Mesodermal cell (in vitro differentiated cells): ENCODE results near the gene SNX30. TPM values are rescaled to one million over a fixed set of nuclear protein-coding genes. Genes with fewer than 3 reads are reported as not detected.

Experiments
- H3K27ac ChIP-seq: 2 replicates; pipeline ENCODE4 v1.7.0; 2013; ENCODE audit warnings: mild to moderate bottlenecking, low read depth, low read length, moderate library complexity; ENCODE audit not compliant: severe bottlenecking
- H3K36me3 ChIP-seq: 2 replicates; pipeline ENCODE4 v1.7.1; 2013; ENCODE audit warnings: mild to moderate bottlenecking, low read length, moderate library complexity; ENCODE audit not compliant: control insufficient read depth, insufficient read depth
- H3K4me1 ChIP-seq: one replicate; pipeline ENCODE4 v1.7.1; 2013; ENCODE audit warnings: mild to moderate bottlenecking, low read length; ENCODE audit not compliant: insufficient read depth, control insufficient read depth, poor library complexity, severe bottlenecking
- H3K4me3 ChIP-seq: 2 replicates; pipeline ENCODE4 v1.7.0; 2013; ENCODE audit warnings: low read length, control low read depth, mild to moderate bottlenecking; ENCODE audit not compliant: insufficient read depth, poor library complexity, severe bottlenecking; ENCODE audit errors: extremely low read depth
- H3K9me3 ChIP-seq: 2 replicates; pipeline ENCODE4 v1.7.1; 2013; ENCODE audit warnings: mild to moderate bottlenecking, low read length, moderate library complexity; ENCODE audit not compliant: control insufficient read depth
- WGBS, 2 experiments: methylation state at CpG; one replicate each; pipeline ENCODE4 v1.1.5; 2013; ENCODE audit warnings: missing lambda C conversion rate in 2 of 2; ENCODE audit not compliant: insufficient coverage in 2 of 2; 5-methylcytosine and 5-hydroxymethylcytosine counted together
- polyA plus RNA-seq, 2 experiments: library from polyadenylated mRNA; stranded (reverse); fragments of 50-300 nt; gene quantifications; one replicate each; pipeline ENCODE4 v1.2.3, GENCODE V29; 2013

SNX30 gene, protein sequence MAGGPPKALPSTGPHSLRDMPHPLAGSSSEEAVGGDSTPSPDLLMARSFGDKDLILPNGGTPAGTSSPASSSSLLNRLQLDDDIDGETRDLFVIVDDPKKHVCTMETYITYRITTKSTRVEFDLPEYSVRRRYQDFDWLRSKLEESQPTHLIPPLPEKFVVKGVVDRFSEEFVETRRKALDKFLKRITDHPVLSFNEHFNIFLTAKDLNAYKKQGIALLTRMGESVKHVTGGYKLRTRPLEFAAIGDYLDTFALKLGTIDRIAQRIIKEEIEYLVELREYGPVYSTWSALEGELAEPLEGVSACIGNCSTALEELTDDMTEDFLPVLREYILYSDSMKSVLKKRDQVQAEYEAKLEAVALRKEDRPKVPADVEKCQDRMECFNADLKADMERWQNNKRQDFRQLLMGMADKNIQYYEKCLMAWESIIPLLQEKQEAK
- polyA plus RNA-seq (2013, experiment 1 of 2): 9.4 TPM
- polyA plus RNA-seq (2013, experiment 2 of 2): 8.1 TPM

DNA sequence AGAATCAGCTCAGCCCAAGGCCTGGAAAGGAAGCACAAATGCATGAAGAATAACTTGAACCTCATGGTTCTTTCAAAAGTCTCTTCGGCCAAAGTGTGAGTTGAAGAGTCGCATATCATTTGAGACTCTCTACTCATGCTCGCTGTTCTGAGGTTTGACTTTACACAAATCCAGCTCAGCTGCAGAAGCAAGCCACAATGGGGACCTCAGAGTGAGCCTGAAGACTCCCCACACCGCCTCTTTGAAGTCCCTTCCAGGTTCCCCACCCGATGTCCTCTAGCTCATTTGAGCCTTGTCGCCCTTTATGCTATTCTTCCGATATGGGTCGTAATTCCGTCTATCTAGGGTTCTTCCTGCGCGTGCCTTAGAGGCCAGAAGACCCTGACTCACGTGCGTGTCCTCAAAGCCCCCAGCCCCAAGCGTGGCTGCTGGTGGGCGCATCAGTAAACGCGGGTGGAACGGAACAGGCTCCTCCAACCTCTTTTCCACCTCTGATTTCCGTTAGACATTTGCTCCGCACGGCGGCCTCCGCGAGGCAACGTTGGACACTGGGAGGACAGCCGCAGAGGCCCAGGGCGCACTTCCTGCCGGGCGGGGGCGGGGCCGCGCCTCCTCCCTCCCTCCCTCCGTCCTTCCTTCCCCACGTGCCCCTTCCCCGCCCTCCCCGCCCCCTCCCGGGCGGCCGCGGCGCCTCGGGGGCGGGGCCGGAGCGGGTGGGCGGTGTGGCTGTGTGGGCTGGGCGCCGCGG is at the start of gene SNX30:
SNX30 (plus strand) TSS at position 745 of the 748 bp plus-strand sequence. CDS start 242 bp downstream, outside the sequence.
- Histone ChIP-seq H3K36me3 (no peaks in the 10 kb centered on the region), H3K4me3 (peak within 1 kb of the TSS; percentile 90), H3K4me1 (peaks cover 19% of the 10 kb centered on the region), H3K9me3 (no peaks in the 10 kb centered on the region), H3K27ac (peak within 1 kb of the TSS; percentile 39)
- WGBS, 2 experiments: 8 to 9% methylated on average over 19 to 40 of the region's 49 CpGs

DNA sequence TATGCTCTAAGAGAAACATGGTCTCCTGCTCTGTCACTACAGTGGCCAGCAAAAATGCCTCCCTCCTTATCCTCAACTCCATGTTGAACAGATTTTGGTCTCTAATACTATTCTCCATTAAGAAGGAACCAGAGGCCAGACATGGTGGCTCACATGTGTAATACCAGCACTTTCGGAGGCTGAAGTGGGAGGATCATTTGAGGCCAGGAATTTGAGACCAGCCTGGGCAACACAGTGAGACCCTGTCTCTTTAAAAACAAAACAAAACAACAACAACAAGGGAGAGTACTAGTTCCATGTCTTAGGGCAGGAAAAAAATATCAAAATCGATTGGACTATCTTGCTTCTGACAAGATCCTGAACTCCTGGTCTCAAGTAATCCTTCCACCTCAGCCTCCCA is 47.3 kb upstream of the SNX30 start:
- Histone ChIP-seq H3K27ac (no peak overlapping the region), H3K4me1 (no peaks in the 10 kb centered on the region), H3K36me3 (peaks cover 14% of the 10 kb centered on the region), H3K4me3 (no peak overlapping the region), H3K9me3 (no peaks in the 10 kb centered on the region)
- 60 to 100% methylated on average over 1 of the region's 2 CpGs for WGBS, 2 experiments

DNA sequence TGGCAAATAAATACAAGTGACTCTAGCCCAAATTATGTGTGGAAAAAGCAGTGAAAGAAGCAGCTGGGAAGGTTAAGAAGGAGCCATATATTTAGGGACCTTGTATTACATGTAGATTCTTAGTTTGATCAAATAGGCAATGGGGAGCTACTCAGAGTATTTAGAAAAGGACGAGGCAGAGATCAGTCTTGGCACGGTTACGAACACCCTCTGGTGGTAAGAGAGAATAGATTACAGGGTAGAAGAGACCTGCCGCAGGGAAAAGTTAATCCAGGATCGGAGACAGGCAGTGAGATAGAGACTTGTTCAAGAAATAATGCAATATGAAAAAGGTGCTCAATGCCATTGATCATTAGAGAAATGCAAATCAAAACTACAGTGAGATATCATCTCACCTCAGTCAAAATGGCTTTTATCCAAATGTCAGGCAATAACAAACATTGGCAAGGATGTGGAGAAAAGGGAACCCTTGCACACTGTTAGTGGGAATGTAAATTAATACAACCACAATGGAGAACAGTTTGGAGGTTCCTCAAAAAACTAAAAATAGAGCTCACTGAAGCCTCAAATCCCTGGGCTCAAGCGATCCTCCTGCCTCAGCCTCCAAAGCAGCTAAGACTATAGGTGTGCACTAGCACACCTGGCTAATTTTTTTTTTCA is 44.7 kb upstream of the SNX30 start:
- H3K27ac ChIP-seq: no peak overlapping the region
- H3K4me3 ChIP-seq: no peak overlapping the region
- H3K36me3 ChIP-seq: peaks cover 12% of the 10 kb centered on the region
- H3K4me1 ChIP-seq: no peaks in the 10 kb centered on the region
- H3K9me3 ChIP-seq: no peaks in the 10 kb centered on the region
- 52 to 69% methylated on average over 6 of the region's 6 CpGs for WGBS, 2 experiments

DNA sequence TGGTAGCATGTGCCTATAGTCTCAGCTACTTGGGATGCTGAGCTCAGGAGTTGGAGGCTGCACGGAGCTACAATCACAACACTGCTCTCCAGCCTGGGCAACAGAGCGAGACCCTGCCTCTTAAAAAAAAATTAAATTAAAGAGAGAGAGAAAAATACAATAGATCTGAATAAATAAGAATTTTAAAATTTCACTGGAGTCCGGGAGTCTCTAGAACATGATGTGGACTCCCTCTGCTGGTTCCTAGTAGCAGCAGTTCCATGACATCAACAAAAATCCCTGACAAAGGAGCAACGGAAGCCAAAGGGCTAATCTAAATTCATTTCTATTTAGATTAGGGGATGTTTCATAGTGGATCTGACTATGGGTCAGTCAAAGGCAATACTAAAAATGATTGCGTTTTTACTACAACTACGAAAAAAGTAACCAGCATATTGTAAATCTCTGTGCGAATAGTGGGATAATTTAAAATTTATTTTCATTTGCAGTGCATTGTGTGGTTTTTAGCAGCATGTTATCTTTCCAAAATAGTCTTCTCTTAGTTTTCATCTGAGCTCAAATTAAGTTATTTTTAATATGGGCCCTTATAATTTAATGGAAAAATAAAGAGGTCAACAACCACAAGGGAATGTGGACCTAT is 39.4 kb upstream of the SNX30 start:
- Histone ChIP-seq H3K4me3 (no peak overlapping the region), H3K9me3 (no peaks in the 10 kb centered on the region), H3K36me3 (peaks cover 18% of the 10 kb centered on the region), H3K27ac (no peak overlapping the region), H3K4me1 (no peaks in the 10 kb centered on the region)
- 100% methylated on average over 2 of the region's 7 CpGs; no CpG with 5 or more reads in 1 of the 2 experiments for WGBS, 2 experiments

DNA sequence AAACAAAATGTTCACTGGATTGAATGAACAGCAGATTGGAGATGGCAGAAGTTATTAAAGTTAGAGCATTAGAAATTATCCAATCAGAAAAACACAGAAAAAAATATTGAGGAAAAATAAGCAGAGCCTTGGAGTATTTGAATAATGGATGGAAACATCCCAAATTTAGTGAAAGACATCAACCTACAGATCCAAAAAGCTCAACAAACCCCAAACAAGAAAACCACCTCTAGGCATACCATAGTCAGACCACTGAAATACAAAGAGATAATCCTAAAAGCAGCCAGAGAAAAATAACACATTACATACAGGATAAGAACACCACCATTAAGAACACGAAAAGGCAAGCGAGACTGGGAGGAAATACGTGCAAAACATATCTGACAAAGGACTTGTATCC is 37.9 kb upstream of the SNX30 start:
- peaks cover 18% of the 10 kb centered on the region for H3K36me3 ChIP-seq
- H3K27ac ChIP-seq: no peak overlapping the region
- no peaks in the 10 kb centered on the region for H3K4me1 ChIP-seq
- no peak overlapping the region for H3K4me3 ChIP-seq
- WGBS, 2 experiments: no CpG with 5 or more reads among the region's 3 CpGs
- H3K9me3 ChIP-seq: no peaks in the 10 kb centered on the region

DNA sequence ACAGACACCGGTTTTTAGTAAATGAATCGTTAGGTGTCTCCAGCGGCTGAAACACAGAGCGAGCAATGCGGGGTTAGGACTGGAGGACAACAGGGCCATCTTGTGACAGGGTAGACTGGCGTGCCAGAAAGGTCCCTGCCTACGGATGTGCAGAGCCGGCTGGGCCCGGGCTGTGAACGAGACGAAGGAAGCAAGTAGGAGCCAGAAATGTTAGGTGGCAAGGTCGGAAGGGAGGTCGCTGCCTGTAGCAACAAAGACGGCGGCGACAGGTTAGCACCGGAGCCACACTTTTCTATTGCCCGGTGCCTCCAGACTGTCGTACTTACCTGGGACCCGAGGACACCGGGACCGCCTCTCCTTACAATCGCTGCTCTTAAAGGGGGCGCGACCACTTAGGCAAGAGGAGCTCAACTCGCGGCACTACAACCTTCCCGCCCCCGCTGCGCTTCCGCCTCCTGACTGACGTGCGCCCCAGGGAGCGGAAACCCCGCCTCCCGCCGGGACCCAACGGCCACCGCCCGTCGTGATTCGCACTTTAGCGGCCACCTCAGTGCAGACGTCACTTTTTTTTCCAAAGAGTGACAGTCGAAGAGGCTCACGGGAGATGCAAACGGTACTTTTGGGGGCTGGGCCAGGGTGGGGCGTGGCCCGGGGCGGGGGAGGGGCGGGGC is 32.8 kb upstream of the SNX30 start, which contains the start of gene INIP:
INIP (minus strand) TSS at position 457 of the 671 bp plus-strand sequence. CDS start 1,632 bp downstream, outside the sequence.
- Histone ChIP-seq H3K36me3 (peaks cover 7% of the 10 kb centered on the region), H3K9me3 (no peaks in the 10 kb centered on the region)
- 0 to 1% methylated on average over 34 to 47 of the region's 51 CpGs for WGBS, 2 experiments

DNA sequence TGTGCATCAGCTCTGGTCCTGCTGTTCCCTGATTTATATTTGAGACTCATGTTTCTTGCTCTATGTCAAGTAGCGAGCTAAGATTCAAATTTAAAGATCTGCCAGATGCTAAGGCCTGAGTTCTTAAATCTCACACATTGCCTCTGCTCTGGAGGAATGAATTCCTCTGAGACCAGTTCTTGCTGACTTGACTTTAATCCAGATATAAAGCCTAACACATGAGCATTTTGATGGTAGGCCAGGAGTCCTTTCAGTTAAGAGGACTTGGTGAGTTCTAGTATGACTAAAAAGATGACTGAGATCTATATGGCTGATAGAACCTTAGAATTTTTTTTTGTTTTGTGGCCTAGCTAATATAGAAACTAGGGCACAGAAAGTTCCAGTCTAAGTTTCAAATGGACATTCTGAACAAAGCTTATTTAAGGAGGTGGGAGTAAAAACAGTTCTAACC is 31.3 kb upstream of the SNX30 start:
- peaks cover 1% of the 10 kb centered on the region for H3K36me3 ChIP-seq
- WGBS, 2 experiments: 67 to 100% methylated on average over 1 of the region's 1 CpG

More for the DNA sequence above, 32.8 kb upstream of the SNX30 start, which contains the start of gene INIP:
- peak within 1 kb of the TSS; percentile 71 for H3K4me3 ChIP-seq
- peak within 1 kb of the TSS; percentile 81 for H3K27ac ChIP-seq
- H3K4me1 ChIP-seq: no peaks in the 10 kb centered on the region

DNA sequence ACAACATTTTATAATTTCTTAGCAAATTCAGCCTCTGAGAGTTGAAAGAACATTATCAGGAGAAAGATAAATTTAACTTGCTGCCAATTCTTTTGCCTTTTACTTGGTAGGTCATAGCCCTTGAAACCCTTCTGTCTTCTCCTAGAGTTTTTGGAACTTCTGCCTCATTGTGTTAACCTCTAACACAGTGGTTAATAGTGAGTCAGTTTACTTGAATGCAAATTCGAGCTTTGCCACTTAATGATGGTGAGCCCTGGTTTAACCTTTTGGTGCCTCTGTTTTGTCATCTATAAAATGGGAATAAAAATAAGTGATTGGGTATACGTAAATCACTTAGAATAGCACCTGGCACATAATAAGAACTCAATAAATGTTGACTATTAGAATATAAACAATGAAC is 30.9 kb upstream of the SNX30 start:
- H3K27ac ChIP-seq: no peak overlapping the region
- H3K36me3 ChIP-seq: no peaks in the 10 kb centered on the region
- no peaks in the 10 kb centered on the region for H3K9me3 ChIP-seq
- H3K4me1 ChIP-seq: no peaks in the 10 kb centered on the region
- no peak overlapping the region for H3K4me3 ChIP-seq
- 67% methylated on average over 1 of the region's 2 CpGs; no CpG with 5 or more reads in 1 of the 2 experiments for WGBS, 2 experiments

More for the DNA sequence above, 31.3 kb upstream of the SNX30 start:
- no peak overlapping the region for H3K4me3 ChIP-seq
- no peak overlapping the region for H3K27ac ChIP-seq
- no peaks in the 10 kb centered on the region for H3K9me3 ChIP-seq
- no peaks in the 10 kb centered on the region for H3K4me1 ChIP-seq

DNA sequence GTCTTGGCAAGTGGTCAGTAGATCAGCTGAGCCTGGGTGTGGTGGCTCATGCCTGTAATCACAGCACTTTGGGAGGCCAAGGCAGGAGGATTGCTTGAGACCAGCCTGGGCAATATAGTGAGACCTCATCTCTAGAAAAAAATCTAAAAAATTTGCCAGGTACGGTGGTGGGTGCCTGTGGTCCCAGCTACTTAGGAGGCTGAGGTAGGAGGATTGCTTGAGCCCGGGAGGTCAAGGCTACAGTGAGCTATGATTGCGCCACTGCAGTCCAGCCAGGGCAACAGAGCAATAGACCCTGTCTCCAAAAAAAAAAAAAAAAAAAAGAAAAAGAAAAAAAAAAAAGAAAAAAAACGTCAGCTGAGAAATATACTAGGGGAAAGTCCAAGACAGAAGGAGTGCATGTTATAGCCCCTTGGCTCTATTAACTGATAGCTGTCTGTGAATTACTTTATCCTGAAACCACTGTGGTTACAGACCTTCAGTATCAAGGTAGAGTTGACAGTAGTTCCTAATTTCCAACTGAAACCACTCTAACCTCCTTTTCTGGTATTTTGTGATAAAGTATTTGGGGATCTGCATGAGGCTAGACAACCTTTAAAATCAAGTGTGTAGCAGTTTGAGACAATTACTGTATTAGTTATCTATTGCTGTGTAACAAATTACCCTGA is 30.3 kb upstream of the SNX30 start:
- Histone ChIP-seq H3K27ac (no peak overlapping the region), H3K4me1 (no peaks in the 10 kb centered on the region), H3K36me3 (no peaks in the 10 kb centered on the region), H3K9me3 (no peaks in the 10 kb centered on the region), H3K4me3 (no peak overlapping the region)
- WGBS, 2 experiments: 100% methylated on average over 1 of the region's 4 CpGs
